Choroid plexus epithelial cell (primary cell): ENCODE measurements around the gene MAP4K5.

Experiments used
- DNase-seq: peaks from one replicate; pipeline ENCODE4 v3.0.0-alpha.2; 2010; ENCODE audit warnings: low read depth
- H3K4me3 ChIP-seq: 2 replicates; pipeline ENCODE4 v1.5.1; 2011; ENCODE audit warnings: low read depth, mild to moderate bottlenecking, control low read depth, low read length, moderate library complexity
- TF ChIP-seq, protein P1 (sequence below): conservative IDR thresholded peaks from 2 replicates; pipeline ENCODE4 v1.5.1; 2011; ENCODE audit warnings: low read depth, mild to moderate bottlenecking, control low read depth, inconsistent platforms, low read length, moderate library complexity

Gene MAP4K5

DNA sequence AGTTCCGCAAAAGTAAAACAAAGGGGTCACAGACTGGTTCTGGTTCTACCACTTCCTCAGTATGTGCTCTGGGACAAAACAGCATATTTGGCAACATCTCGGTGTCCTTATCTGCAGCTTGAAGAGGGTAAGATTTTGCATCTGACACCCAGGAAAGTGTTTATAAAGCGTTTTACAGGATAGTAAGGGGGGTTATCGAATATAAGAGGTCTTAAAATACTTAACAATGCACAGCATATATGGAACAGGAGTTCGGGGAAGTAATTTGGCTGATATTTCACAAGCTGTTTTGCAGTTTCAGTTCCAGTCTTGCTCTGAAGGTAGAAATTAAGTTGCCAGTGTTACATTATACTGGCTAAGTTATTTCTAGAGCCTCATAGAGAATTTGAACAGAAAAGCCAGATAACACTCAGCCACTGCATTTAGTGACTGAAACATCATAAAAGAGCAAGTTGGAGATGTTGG, 904 bp upstream of the MAP4K5 start:
- TF ChIP-seq, protein P1, sequence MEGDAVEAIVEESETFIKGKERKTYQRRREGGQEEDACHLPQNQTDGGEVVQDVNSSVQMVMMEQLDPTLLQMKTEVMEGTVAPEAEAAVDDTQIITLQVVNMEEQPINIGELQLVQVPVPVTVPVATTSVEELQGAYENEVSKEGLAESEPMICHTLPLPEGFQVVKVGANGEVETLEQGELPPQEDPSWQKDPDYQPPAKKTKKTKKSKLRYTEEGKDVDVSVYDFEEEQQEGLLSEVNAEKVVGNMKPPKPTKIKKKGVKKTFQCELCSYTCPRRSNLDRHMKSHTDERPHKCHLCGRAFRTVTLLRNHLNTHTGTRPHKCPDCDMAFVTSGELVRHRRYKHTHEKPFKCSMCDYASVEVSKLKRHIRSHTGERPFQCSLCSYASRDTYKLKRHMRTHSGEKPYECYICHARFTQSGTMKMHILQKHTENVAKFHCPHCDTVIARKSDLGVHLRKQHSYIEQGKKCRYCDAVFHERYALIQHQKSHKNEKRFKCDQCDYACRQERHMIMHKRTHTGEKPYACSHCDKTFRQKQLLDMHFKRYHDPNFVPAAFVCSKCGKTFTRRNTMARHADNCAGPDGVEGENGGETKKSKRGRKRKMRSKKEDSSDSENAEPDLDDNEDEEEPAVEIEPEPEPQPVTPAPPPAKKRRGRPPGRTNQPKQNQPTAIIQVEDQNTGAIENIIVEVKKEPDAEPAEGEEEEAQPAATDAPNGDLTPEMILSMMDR, result no peak
- H3K4me3 ChIP-seq, result peak overlapping the region; percentile 95
- no peak for DNase-seq

- DNase-seq, result peak; percentile 49
- H3K4me3 ChIP-seq, result peak overlapping the region; percentile 95
- TF ChIP-seq, protein P1, result no peak
These were observed 521 bp downstream of the MAP4K5 start for GRCh38 chr14:50531595-50532501.

GRCh38 chr14:50530794-50531365, 1.5 kb downstream of the MAP4K5 start:
- TF ChIP-seq, protein P1, result no peak
- H3K4me3 ChIP-seq, result peak overlapping the region; percentile 95
- peak; percentile 12 for DNase-seq

GRCh38 chr14:50530358-50530757, 2.0 kb downstream of the MAP4K5 start:
- DNase-seq, result peak; percentile 51
- H3K4me3 ChIP-seq, result peak overlapping the region; percentile 95
- TF ChIP-seq, protein P1, result no peak

DNA sequence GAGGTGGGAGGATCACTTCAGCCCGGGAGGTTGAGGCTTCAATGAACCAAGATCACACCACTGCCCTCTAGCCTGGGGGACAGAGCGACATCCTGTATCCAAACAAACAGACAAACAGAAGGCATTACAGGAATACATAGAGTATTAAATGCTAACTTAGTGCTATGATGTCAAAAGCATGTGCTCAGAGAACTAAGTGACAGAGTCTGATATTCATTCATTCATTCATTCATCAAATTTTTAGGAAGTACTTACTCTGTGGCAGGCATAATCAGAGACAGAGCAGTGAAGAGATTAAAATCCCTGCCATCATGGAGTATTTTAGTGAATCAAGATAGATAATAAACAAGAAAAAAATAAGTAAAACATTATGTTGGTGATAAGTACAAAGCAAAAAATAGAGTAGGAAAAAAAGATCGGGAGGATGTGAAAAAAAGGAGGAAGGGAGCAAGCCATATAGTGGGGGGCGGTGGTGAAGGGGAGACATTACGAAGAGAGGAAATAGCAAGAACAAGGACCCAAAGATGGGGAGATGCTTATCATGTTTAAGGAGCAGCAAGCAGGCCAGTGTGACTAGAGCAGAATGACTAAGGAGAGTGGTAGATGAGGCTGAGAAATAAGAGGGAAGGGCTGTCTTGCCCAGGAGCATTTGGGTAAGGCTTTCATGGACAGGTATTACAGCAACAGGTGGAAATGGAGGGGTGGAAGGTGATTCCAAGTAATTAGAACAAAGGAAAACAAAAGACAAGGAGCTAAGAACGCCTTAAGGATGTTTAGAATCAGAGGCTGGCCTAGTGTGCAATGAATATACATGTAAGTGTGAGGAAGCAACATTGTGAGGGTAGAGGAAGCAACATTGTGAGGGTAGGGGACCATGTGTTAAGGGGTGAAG, 2.8 kb downstream of the MAP4K5 start:
- TF ChIP-seq, protein P1, result no peak
- DNase-seq, result peak; percentile 28
- peak overlapping the region; percentile 32 for H3K4me3 ChIP-seq

- H3K4me3 ChIP-seq, result no peak overlapping the region
- peak; percentile 43 for DNase-seq
- TF ChIP-seq, protein P1, result no peak
These were observed 4.4 kb downstream of the MAP4K5 start for GRCh38 chr14:50528000-50528399.
